ENCODE measurements around the gene TIAL1.
"Not testable (repeated sequence)": the region's sequence is repeated elsewhere in the genome, so short reads cannot be mapped to it uniquely, and the experiment has no call there.

TIAL1 gene, protein sequence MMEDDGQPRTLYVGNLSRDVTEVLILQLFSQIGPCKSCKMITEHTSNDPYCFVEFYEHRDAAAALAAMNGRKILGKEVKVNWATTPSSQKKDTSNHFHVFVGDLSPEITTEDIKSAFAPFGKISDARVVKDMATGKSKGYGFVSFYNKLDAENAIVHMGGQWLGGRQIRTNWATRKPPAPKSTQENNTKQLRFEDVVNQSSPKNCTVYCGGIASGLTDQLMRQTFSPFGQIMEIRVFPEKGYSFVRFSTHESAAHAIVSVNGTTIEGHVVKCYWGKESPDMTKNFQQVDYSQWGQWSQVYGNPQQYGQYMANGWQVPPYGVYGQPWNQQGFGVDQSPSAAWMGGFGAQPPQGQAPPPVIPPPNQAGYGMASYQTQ

DNA sequence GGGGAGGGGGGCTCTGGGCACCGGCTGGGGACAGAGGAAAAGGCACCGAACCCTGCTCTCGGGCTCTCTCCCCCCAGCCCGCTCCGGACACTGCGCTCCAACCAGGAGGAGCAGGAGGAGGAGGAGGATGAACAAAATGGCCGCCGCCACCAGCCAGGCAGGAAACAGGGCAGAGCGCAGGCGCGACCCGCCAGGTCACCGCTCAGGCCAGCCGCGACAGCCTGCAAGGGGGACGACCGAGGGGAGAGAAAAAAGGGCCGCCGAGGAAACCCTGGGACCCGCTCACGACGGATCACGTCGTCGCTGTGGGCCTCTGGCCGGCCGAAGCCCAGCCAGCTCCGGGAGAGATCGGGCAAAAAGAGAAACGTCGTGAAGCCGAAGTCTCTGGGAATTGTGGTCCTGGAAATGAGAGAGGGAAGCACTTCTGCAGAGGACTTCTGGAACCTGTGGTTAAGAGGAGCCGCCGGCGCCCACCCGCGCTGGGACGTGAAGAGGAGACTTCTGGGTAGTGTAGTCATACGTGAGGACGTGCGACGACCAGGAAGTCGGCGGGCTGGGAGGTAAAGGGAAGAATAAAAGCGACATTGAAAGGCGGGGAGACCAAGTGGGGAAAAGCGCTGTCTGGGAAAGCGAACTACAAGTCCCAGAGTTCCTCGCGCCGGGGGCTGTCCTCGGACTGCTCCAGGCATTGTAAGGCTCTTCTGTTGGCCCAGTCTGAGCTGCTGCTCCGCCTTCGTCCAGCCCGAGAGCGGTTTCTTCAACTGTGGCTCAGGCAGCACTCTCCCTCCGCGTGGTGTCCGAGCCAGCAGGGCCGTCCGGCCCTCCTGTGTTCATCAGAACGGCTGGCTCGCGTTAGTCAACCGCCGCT, at the start of gene TIAL1:
Gene TIAL1 (minus strand): TSS at position 428 of the 868 bp plus-strand sequence. CDS start 499 bp downstream, outside the sequence.
- peak; percentile 88 to 93 for DNase-seq

DNA sequence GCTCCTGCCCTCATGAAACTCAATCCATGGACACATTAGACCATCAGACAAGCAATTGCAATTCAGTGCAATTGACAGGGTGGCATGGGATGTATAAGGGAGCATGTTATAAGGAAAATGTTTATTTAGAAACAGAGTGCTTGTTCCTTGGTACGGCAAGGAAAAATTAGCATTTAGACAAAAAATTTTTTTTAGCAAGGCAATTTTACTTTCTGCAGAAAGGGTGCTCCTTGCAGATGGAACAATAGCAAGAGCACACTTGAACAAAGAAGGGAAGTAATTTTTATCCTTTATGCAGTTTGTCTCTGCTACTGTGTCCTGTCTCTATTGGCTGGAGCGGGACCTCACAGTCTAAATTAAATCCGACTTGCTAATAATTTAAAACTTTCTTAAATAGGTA, 48.2 kb upstream of the TIAL1 start:
- DNase-seq, result no peak

DNA sequence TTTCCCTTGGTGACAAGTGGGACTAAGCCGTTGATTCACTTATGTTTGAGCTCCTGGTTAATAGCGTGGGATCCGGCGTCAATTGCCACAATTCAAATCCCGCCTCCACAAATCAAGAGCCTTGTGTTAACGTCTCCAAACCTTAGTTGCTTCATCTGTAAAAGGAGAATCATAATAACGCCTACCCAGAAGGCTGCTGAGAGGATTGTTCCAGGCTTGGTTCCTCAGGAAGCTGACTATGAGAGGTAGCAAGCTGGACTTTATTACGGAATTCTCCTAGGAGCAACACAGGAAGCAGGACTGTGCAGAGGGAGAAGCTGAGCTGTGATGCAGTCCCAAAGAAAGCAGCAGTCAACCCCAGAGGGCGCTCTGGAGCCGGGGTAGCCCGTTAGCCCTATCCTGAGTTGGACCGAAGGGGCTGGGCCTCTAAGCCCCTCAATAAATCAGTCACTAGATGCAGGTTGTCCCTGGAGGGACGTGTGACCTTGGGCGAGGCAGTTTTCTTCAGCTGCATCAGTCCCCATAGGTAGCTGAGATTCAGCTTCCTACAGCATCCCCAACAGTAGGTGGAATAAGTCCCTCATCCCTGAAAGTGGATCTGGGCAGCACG, 47.5 kb upstream of the TIAL1 start:
- no peak for DNase-seq

DNA sequence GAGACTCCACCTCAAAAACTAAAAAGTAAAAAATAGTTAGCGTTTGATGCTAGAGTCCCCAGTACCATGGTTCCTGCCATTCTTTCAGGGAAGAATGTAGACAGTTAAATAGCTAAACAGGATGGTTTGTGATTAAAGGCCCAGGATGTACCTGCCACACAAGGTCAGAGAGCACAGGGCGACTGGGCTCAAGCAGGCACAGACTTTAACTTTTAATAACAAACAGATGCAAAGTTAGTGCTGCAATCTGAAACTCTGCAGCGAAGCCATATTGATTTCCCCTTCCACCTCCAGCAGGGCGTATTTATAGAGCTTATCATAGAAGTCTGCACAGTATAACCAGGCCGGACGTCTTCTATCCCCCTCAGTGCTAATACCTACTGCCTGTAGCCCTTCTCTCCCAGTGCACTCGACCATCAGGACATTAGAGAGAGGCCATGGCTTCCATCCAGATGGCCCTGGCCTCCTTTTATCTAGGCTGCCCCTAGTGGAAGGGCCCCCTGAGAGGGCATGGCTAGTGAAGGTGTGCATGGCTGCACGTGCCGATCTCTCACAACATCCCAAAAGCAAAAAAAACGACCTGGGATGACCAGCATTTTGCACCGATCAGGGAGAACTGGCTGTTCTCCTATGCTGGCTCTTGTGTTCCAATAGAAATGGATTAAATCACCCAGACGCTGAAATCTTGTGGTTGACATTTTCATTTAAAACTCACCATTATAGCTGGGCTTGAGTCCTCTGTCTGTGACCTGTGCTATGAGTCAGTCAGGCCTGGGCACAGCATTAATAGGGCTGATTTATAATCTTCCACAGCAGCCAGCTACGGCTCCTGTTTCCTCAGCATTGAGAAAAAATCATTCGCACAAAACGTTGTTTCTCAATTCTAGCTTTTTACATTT, 46.8 kb upstream of the TIAL1 start:
- no peak for DNase-seq

DNA sequence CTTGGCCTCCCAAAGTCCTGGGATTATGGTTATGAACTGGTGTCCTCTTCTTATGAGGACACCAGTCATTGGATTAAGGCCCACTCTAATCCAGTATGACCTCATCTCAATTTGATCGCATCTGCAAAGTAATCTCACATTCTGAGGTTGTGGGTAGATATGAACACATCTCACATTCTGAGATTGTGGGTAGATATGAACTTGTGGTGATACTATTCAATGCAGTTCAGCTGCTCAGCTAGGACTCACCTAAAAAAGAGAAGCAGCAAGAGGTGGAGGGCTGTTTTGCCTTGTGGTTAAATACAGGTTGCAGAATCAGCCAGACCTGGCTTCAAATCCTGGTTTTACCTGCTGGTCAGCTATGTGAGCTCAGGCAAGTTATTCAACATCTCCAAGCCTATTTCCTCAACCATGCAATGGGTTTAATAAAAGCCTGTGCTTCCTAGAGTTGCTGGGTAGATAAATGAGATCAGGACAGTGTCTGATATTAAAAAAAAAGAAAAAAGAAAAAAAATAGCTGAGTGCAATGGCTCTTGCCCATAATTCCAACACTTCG, 45.9 kb upstream of the TIAL1 start:
- DNase-seq, result no peak

DNA sequence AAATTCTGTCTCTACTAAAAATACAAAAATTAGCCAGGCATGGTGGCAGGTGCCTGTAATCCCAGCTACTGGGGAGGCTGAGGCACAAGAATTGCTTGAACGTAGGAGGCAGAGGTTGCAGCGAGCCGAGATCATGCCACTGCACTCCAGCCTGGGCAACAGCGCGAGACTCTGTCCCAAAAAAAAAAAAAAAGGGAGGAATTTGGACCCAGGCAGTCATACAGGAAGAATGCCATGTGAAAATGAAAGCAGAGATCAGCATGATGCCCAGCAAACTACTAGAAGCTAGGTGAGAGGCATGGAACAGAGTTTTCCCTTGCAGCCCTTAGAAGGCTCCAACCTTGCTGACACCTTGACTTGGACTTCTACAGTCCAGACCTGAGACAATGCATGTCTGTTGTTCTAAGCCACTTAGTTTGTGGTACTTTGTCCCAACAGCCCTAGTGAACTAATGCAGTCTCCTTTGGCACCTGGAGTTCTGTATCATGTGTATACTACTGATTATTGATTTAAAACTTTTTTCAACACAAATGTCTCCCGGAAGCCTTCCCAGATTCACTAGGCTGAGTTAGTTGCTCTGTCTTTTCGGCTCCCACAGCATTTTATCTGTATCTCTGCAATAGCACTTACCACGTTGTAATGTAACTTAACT, 44.2 kb upstream of the TIAL1 start:
- no peak for DNase-seq

DNA sequence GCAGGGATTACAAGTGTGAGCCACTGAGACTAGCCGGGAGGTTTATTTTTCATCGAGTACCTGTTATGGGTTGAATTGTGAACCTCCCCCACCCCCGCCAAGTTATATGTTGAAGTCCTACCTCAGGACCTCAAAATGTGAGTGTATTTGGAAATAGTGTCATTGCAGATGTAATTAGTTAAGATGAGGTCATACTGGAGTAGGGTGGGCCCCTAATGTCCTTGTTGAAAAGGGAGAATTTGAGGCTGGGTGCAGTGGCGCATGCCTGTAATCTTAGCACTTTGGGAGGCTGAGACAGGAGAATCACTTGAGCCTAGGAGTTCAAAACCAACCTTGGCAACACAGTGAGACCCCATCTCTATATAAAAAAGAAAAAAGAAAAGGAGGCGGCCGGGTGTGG, 43.6 kb upstream of the TIAL1 start:
- DNase-seq, result no peak

DNA sequence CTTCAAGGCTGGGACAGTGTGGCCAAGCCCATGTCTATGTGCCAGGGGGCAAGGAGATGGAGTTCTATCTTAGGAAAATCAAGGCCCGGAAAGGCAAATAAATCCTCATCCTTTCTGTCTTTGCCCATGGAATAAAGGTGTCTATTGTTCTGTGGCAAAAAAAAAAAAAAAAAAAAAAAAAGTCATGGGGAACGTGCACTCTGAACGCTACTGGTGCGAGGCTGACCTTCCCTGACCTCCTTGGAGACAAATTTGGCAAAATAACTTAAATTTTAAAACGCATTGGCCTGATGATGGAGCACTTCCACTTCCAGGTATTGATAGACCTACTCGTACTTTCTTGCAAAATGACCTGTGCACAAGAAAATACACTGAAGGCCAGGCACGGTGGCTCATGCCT, 42.2 kb upstream of the TIAL1 start:
- no peak for DNase-seq

DNA sequence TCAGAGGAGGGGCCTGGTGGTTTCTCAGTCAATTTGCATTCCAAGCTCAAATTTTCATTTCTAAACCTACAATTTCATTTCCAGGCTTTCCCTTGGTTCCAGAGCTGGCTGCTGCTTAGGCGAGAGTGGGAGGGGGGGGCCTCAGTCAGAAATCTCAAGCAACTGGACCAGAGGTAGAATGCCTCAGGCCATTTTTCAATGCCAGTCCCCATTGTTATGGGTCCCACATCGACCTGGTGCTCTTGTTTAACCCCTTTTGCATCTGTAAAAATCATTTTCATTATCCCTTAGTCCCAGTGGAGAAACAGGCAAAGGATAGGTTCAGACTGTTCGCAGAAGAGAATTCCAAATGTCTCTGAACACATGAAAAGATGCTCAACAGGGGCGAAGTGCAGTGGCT, 40.9 kb upstream of the TIAL1 start:
- no peak for DNase-seq

DNA sequence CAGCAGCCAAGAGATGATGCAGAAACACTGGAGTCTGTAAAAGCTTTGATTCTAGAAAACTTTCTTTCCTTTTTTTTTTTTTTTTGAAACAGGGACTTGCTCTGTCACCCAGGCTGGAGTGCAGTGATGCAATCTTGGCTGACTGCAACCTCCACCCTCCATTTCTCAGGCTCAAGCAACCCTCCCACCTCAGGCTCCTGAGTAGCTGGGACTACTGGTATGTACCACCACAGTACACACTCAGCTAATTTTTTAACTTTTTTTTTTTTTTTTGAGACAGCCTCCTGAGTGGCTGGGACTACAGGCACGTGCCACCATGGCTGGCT, 37.4 kb upstream of the TIAL1 start:
- DNase-seq, result no peak

DNA sequence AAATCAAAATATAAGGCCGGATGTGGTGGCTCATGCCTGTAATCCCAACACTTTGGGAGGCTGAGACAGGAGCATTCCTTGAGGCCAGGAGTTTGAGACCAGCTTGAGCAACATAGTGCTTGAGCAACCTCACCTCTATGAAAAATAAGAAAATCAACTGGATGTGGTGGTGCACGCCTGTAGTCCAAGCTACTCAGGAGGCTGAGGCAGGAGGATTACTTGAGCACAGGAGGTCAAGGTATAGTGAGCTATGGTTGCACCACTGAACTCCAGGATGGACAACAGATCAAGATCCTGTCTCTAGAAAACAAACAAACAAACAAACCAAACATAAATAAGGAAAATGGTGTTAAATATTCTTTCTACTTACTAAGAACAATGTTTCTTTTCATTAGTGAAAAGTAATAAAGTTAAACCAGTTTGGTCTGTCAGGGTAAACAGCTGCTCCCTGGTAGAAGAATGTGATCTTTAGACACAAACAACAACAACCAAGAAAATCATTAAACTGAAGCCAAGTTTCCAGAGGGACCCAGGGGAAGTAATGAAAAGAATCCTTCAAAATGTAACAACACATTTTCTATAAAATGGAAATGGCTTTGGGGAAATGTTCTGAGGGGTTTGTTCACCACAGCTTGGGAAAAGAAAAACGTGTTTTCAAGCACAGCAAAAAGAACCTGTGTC, 36.9 kb upstream of the TIAL1 start:
- no peak for DNase-seq

DNA sequence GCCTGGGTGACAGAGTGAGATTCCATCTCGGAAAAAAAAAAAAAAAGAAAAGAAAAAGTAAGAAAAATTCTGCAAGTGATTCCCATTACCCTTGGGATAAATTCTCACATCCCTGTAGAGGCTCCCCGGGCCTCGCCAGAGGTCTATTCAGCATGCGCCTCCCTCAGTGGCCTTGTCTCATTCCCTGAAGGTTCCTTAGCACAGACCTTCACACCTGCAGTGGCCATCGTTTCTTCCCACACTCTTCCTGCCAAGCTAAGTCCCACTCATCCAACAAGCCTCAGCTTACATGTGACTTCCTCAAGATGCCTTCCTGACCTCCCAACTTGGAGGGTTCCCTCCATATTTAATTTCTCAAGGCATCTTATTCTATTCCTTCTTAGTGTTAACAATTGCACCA, 33.5 kb upstream of the TIAL1 start:
- DNase-seq, result no peak

DNA sequence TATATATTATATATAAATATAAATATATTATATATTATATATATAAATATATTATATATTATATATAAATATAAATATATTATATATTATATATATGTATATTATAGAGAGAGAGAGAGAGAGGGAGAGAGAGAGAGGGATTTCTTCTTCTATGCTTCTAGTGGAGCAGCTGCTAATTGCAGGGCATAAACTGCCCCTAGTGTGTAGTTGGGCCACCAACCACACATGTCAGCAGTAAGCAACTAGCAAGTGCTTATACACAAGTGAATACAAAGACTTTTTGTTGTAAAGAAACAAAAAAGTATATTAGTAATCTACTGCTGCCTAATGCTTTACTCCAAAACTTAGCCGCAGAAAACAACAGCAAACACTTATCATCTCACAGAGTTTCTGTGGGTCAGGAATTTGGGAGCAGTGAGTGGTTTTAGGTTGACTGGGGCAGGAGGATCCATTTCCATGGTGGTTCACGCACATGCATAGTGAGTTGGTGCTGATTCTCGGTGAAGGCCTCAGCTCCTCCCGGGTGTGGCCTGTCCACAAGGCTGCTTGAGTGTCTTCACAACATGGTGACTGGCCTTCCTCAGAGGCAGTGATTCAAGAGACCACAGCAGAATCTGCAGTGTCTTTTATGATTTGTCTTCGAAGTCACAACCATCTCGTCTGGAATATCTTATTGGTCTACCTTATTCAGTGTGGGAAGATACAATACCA, 29.0 kb upstream of the TIAL1 start:
- no peak for DNase-seq

DNA sequence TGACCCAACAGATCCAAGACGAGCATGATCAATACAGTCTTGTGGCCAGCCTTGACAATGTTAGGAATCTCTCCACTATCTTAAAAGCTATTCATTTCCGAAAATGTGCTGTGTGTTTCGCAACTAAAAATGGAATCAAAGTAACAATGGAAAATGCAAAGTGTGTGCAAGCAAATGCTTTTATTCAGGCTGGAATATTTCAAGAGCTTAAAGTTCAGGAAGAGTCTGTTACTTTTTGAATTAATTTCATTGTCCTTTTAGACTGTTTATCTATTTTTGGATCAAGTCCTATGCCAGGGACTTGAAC, 24.3 kb upstream of the TIAL1 start:
- no peak for DNase-seq

DNA sequence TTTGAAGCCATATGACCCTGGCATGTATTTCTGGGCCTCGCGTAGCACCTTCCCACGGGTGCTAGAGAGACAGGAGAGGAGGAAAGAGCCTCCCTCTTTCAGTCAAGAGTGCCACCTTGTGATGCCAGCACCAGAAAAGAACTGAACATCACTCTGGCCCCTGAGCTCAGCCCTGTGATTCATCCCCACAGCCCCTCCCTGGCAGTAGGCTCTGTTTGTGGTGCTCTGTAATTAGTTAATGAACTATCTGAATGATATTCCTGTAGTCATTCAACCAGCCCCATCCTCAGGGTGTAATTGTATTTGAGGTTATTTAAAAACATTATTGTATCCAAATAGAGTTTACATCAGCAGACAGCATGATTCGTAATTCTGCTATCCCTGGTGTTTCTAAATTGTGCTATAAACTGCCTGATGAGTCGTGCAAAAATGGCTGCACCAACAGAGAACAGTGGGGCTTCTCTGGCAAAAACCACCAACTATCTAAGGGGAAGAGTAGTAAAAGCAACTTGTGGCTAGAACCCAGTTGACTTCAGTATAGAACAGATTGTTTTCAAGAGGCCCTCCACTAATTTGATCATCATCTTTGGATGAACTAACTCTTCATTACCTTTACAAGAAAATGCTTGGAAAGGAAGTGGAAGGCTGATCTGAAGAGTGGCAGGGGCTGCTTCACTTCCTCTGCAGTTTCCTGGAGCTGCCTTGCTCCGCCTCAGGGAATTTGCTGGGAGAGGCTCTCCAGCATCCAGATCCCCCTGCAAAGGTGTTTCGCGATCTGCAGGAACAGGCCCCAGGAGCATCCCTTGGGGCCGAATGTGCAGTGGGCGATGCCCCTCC, 23.7 kb upstream of the TIAL1 start:
- no peak for DNase-seq

DNA sequence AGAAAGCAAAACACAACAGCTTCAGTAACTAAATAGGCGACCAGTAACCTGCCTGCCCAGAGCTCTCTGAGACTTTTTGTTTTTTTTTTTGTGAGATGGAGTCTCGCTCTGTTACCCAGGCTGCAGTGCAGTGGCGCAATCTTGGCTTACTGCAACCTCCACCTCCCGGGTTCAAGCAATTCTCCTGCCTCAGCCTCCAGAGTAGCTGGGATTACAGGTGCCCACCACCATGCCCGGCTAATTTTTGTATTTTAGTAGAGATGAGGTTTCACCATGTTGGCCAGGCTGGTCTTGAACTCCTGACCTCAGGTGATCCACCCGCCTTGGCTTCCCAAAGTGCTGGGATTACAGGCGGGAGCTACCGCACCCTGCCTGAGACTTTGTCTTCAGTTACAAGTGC, 23.0 kb upstream of the TIAL1 start:
- not testable (repeated sequence) for DNase-seq

DNA sequence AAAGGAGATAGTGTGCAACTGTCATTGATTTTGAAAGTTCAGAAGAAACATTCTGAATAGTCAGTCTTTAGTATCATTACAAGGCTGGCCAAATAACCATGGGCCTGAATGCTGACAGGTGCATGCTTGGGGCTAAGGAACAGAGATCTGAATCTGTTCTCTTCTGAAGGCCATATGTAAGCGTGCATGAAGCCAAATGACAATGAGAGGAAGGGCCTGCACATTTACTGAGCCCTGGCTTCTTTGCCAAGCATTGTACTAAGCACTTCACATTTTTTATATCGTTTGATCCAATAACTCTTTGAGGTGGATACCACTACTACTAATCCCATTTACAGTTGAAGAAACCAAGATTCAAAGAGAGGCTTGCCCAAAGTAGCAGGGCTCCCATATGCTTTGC, 22.5 kb upstream of the TIAL1 start:
- DNase-seq, result no peak

DNA sequence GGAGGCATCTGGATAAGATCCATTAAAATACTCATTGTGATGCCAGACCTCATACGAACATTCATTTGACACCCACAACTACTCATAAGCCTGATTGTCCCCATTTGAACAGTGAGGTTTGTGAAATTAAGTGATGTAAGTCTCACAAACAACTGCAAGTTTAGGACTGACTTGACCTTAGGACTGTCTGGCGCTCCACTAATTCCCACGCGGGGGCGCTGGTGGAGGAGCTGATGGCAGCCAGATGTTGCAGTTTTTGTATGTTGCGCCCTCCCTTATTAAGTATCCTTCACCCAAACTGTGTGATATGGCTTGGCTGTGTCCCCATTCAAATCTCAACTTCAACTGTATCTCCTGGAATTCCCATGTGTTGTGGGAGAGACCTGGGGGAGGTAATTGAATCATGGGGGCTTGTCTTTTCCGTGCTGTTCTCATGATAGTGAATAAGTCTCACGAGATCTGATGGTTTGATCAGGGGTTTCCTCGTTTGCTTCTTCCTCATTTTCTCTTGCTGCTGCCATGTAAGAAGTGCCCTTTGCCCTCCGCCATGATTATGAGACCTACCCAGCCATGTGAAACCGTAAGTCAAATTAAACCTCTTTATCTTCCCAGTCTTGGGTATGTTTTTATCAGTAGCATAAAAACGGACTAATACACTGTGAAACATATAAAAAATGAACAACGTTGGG, 20.3 kb upstream of the TIAL1 start:
- DNase-seq, result no peak

DNA sequence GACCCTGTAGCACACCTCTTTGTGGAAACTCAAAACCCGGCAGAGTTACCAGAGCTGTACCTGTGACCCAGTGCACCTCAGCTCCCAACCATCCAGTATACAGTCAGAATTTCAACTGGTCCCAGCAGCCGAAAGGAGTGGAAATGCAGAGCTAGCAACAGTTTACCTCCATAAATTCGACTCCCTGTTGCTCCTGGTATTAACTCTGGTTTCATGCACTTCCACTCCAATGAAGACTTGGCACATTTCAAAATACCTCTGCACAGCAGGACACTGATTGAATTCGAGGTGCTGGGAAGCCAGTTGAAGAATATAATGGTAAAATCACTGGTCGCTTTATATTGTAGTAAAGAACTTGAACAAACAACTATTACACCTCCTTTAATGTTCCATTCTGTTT, 17.9 kb upstream of the TIAL1 start:
- no peak for DNase-seq
